GM12878 (cell line): ENCODE measurements around the gene SEPTIN11. TPM values are rescaled to one million over a fixed set of nuclear protein-coding genes. Genes with fewer than 3 reads are reported as not detected.

Experiments used
- ATAC-seq: fragments of 200-7000 bp; cut with Tn5 transposase; 3 replicates; pipeline ENCODE4 v1.9.1; 2020; ENCODE audit warnings: mild to moderate bottlenecking, moderate library complexity
- BruUV-seq: library from RNA; stranded (reverse); fragments of 400-500 nt; replicated peaks from 2 replicates; lab custom pipeline; 2021; lab: Mats Ljungman, UMichigan
- CTCF ChIA-PET: fragments of 300-600 bp; sonication (Branson Sonifier 250); formaldehyde crosslinking; extraction: SDS; loops from one replicate; lab custom pipeline; 2021; ENCODE audit warnings: inconsistent platforms; lab: Yijun Ruan, JAX
- POLR2A ChIA-PET: fragments of 350-600 bp; formaldehyde crosslinking; extraction: SDS; loops from one replicate; lab custom pipeline; 2021; ENCODE audit warnings: inconsistent platforms; lab: Charles Lee
- RAD21 ChIA-PET: fragments of 300-600 bp; sonication (Branson Sonifier 250); formaldehyde crosslinking; loops from one replicate; lab custom pipeline; 2023; ENCODE audit warnings: antibody characterized with exemption; ENCODE audit not compliant: unreplicated experiment; lab: Charles Lee
- SMC1A ChIA-PET: fragments of 300-600 bp; sonication (Branson Sonifier 250); formaldehyde crosslinking; loops from one replicate; lab custom pipeline; 2023; ENCODE audit not compliant: unreplicated experiment, uncharacterized antibody; lab: Charles Lee
- DNase-seq: peaks from one replicate; pipeline ENCODE4 v3.0.0-alpha.2; 2011; ENCODE audit warnings: low read depth, low spot score
- FAIRE-seq: peaks from 3 replicates; lab custom pipeline; 2011; peaks lifted over from hg19 to GRCh38; lab: Jason Lieb, UNC
- H2AFZ ChIP-seq: 2 replicates; pipeline ENCODE4 v1.6.0; 2011; ENCODE audit warnings: low read depth, low read length, control low read depth; ENCODE audit not compliant: control insufficient read depth
- H3K27ac ChIP-seq: 2 replicates; pipeline ENCODE4 v1.5.1; 2011; ENCODE audit warnings: control low read depth; ENCODE audit not compliant: control insufficient read depth, insufficient read depth
- H3K27me3 ChIP-seq, 2 experiments: replicated peaks in 1 of 2; 2 replicates each; pipeline versions ENCODE4 v1.6.0 to v1.6.1; 2011; ENCODE audit warnings: low read length in 1 of 2; ENCODE audit not compliant: control insufficient read depth in 2 of 2, insufficient read depth in 2 of 2
- H3K36me3 ChIP-seq, 2 experiments: 2 replicates each; pipeline ENCODE4 v1.5.1; 2011; ENCODE audit warnings: low read length in 1 of 2; ENCODE audit not compliant: control insufficient read depth in 2 of 2, insufficient read depth in 2 of 2
- H3K4me1 ChIP-seq: 2 replicates; pipeline ENCODE4 v1.6.1; 2011; ENCODE audit warnings: mild to moderate bottlenecking, low read length, moderate library complexity, mixed read lengths; ENCODE audit not compliant: control insufficient read depth, insufficient read depth
- H3K4me2 ChIP-seq: 2 replicates; pipeline ENCODE4 v1.6.0; 2011; ENCODE audit warnings: control low read depth; ENCODE audit not compliant: control insufficient read depth, insufficient read depth
- H3K4me3 ChIP-seq: fragments of 200-600 bp; sonication (generic); 2 replicates; pipeline ENCODE4 v1.5.1; 2016
- H3K79me2 ChIP-seq: 2 replicates; pipeline ENCODE4 v1.6.0; 2011; ENCODE audit warnings: low read length; ENCODE audit not compliant: control insufficient read depth, insufficient read depth
- H3K9ac ChIP-seq: 2 replicates; pipeline ENCODE4 v1.8.0; 2011; ENCODE audit warnings: low read length, control low read depth, mixed read lengths; ENCODE audit not compliant: control insufficient read depth, insufficient read depth
- H3K9me3 ChIP-seq: replicated peaks from 3 replicates; pipeline ENCODE4 v1.5.1; 2011; ENCODE audit warnings: mild to moderate bottlenecking, low read length; ENCODE audit not compliant: control insufficient read depth, insufficient read depth
- H4K20me1 ChIP-seq: 2 replicates; pipeline ENCODE4 v1.6.0; 2011; ENCODE audit not compliant: control insufficient read depth, insufficient read depth
- BRCA1 ChIP-seq: IDR thresholded peaks from 2 replicates; pipeline ENCODE4 v1.6.1; 2011; ENCODE audit warnings: low read depth, low read length, improper control_type of control experiment
- CBFB ChIP-seq: IDR thresholded peaks from 2 replicates; pipeline ENCODE4 v1.6.1; 2016; ENCODE audit warnings: antibody characterized with exemption, low read depth
- CTCF ChIP-seq, 3 experiments: IDR thresholded peaks in 2 of 3; conservative IDR thresholded peaks in 1 of 3; 2 replicates each; pipeline ENCODE4 v1.5.1; 2011; ENCODE audit warnings: low read depth in 3 of 3, low read length in 3 of 3, mild to moderate bottlenecking in 3 of 3, control low read depth in 2 of 3, moderate library complexity in 2 of 3, inconsistent platforms in 1 of 3, mixed read lengths in 1 of 3; ENCODE audit not compliant: control insufficient read depth in 2 of 3, insufficient read depth in 1 of 3; ENCODE audit errors: extremely low read depth in 1 of 3
- GABPA ChIP-seq: IDR thresholded peaks from 2 replicates; pipeline ENCODE4 v1.6.1; 2014; ENCODE audit warnings: antibody characterized with exemption, low read depth, mild to moderate bottlenecking, inconsistent platforms
- IRF5 ChIP-seq: fragments of 450-650 bp; IDR thresholded peaks from 2 replicates; pipeline ENCODE4 v1.6.1; 2017; ENCODE audit warnings: borderline replicate concordance
- LARP7 ChIP-seq: fragments of 450-650 bp; IDR thresholded peaks from 2 replicates; pipeline ENCODE4 v1.6.1; 2017; ENCODE audit warnings: mild to moderate bottlenecking
- NBN ChIP-seq: fragments of 450-650 bp; IDR thresholded peaks from 2 replicates; pipeline ENCODE4 v1.6.1; 2016
- NR2C1 ChIP-seq: fragments of 450-650 bp; IDR thresholded peaks from 2 replicates; pipeline ENCODE4 v1.6.1; 2017; ENCODE audit warnings: antibody characterized with exemption, mild to moderate bottlenecking, moderate library complexity
- RB1 ChIP-seq: fragments of 450-650 bp; formaldehyde crosslinking; IDR thresholded peaks from 2 replicates; pipeline ENCODE4 v1.6.1; 2017; ENCODE audit warnings: mild to moderate bottlenecking, borderline replicate concordance
- TARDBP ChIP-seq: IDR thresholded peaks from 2 replicates; pipeline ENCODE4 v1.6.1; 2016; ENCODE audit warnings: borderline replicate concordance
- TCF7 ChIP-seq: IDR thresholded peaks from 2 replicates; pipeline ENCODE4 v1.6.1; 2014; ENCODE audit warnings: antibody characterized with exemption, borderline replicate concordance
- ZBTB40 ChIP-seq: fragments of 450-650 bp; IDR thresholded peaks from 2 replicates; pipeline ENCODE4 v1.6.1; 2016; ENCODE audit warnings: mild to moderate bottlenecking, moderate library complexity, borderline replicate concordance
- ZNF274 ChIP-seq: IDR thresholded peaks from one replicate; pipeline ENCODE4 v1.8.0; 2011; ENCODE audit not compliant: insufficient read length, insufficient read depth
- WGBS: methylation state at CpG from one replicate; pipeline ENCODE4 v1.1.6; 2016; ENCODE audit warnings: low lambda C conversion rate; ENCODE audit not compliant: insufficient replicate concordance, insufficient coverage; ENCODE audit errors: missing lambda C conversion rate; 5-methylcytosine and 5-hydroxymethylcytosine counted together
- in situ Hi-C: fragments of 300-500 bp; cut with MboI; formaldehyde crosslinking; loops from 9 replicates; pipeline ENCODE4 v1.14.3; 2018; ENCODE audit warnings: mixed read lengths
- intact Hi-C: fragments of 100-400 bp; cut with micrococcal nuclease; formaldehyde crosslinking; loops from one replicate; pipeline ENCODE4 v1.14.2; 2022; ENCODE audit not compliant: unreplicated experiment
- polyA plus RNA-seq, 11 experiments: library from polyadenylated mRNA; depleted of rRNA in 4 of 11; unstranded in 6 of 11; stranded (reverse) in 5 of 11; fragments of >200 nt; fragmentation: Nextera tagmentation in 4 of 11; fragmentation: Illumina TruSeq in 1 of 11; extraction: Ambion mirVana in 4 of 11; extraction: Trizol in 1 of 11; gene quantifications; 1 replicate in 1 of 11; 2 replicates in 10 of 11; pipeline versions ENCODE4 v1.2.1 to v1.2.3, GENCODE V29; 2011 to 2016; ENCODE audit warnings: inconsistent platforms in 2 of 11, missing spikeins in 2 of 11, low read depth in 1 of 11
- total RNA-seq, 4 experiments: library from RNA; depleted of rRNA in 3 of 4; stranded (reverse); fragments of >200 nt in 3 of 4; fragmentation: Illumina TruSeq in 1 of 4; extraction: Trizol in 1 of 4; gene quantifications; 2 replicates each; pipeline versions ENCODE4 v1.2.1 to v1.2.3, GENCODE V29; 2013 to 2021

Gene SEPTIN11
- total and polyA plus RNA-seq, 10 of the 15 experiments (the other 5 are each of a cell fraction or from before 2014, with no cell fraction given) = 24.7 to 160 (median 91.3) TPM

GRCh38 chr4:76957004-76957738 is 7.6 kb downstream of the SEPTIN11 start:
- Histone ChIP-seq H3K4me2 (no peak overlapping the region), H3K4me1 (peaks cover 4% of the 10 kb centered on the region; the same call in 1 of the 2 replicates), H3K27ac (no peak overlapping the region), H3K79me2 (peaks cover 86% of the 10 kb centered on the region), H3K4me3 (no peak overlapping the region), H4K20me1 (no peaks in the 10 kb centered on the region; the same call in 1 of the 2 replicates), H3K27me3 (no peaks in the 10 kb centered on the region), H3K9me3 (no peaks in the 10 kb centered on the region; the same call in 2 of the 3 replicates), H3K36me3 (peaks cover 2% of the 10 kb centered on the region in 2 experiments; a peak in 2 of 4 replicates), H3K9ac (no peak overlapping the region), H2AFZ (no peak overlapping the region)
- ChIA-PET POLR2A (interaction anchor here (0.8 to 1.1 kb wide), 3 partner anchors 10 to 38 kb away, joined by 3 to 4 read pairs (median 3); no protein-coding TSS in a partner anchor), SMC1A (interaction anchor here (0.6 to 1.8 kb wide), 3 partner anchors 33 to 162 kb away, joined by 5 to 10 read pairs (median 7); no protein-coding TSS in a partner anchor), RAD21 (interaction anchor here (0.8 to 1.3 kb wide), 4 partner anchors 35 to 246 kb away, joined by 3 to 4 read pairs (median 3); no protein-coding TSS in a partner anchor), CTCF (interaction anchor here (0.9 to 1.2 kb wide), 4 partner anchors 20 to 114 kb away, joined by 3 to 5 read pairs (median 4); no protein-coding TSS in a partner anchor)
- no TSS peak for BruUV-seq
- intact Hi-C loops (no loop called here), in situ Hi-C loops (no loop called here)
- DNase-seq (no peak), FAIRE-seq (no peak), ATAC-seq (no peak)
- WGBS = 87% methylated on average over 4 of the region's 4 CpGs
- TF ChIP-seq CTCF (IDR thresholded peaks at IDR 0.05 in 2 of 3, conservative IDR thresholded peaks at IDR 0.05 in 1 of 3; ENCODE audit: control insufficient read depth in 2 of 3, extremely low read depth in 1 of 3, insufficient read depth in 1 of 3, low read depth in 3 of 3, low read length in 3 of 3) (no peak), LARP7 (no peak), NBN (no peak), ZBTB40 (no peak), TCF7 (no peak), ZNF274 (no peak), CBFB (no peak), RB1 (no peak), TARDBP (no peak), IRF5 (no peak), NR2C1 (no peak), GABPA (no peak), BRCA1 (no peak)
